Esophagus muscularis mucosa (tissue), 4 donors: ENCODE data around the gene C4orf50. TPM values are rescaled to one million over a fixed set of nuclear protein-coding genes. Genes with fewer than 3 reads are reported as not detected.

Source experiments
- DNase-seq: peaks from one replicate; pipeline ENCODE4 v3.0.0-alpha.2; 2017; ENCODE audit errors: extremely low spot score
- H3K27ac ChIP-seq, 4 donors: fragments of 200-600 bp; sonication (generic); replicated peaks in 1 of 4; 1 replicate in 3 of 4; 2 replicates in 1 of 4; pipeline ENCODE4 v1.5.1; 2016 to 2019; ENCODE audit warnings: mild to moderate bottlenecking in 1 of 4
- H3K27me3 ChIP-seq, 4 donors: fragments of 200-600 bp; sonication (generic); one replicate each; pipeline versions ENCODE4 v1.5.1 to v1.6.0; 2016 to 2019
- H3K36me3 ChIP-seq, 4 donors: fragments of 200-600 bp; sonication (generic); one replicate each; pipeline ENCODE4 v1.5.1; 2016 to 2019
- H3K4me1 ChIP-seq, 4 donors: fragments of 200-600 bp; sonication (generic); one replicate each; pipeline ENCODE4 v1.5.1; 2016 to 2019
- H3K4me3 ChIP-seq, 4 donors: fragments of 200-600 bp; sonication (generic); 1 replicate in 2 of 4; 2 replicates in 2 of 4; pipeline ENCODE4 v1.5.1; 2016 to 2019; ENCODE audit warnings: mild to moderate bottlenecking in 4 of 4, moderate library complexity in 1 of 4
- H3K9me3 ChIP-seq, 4 donors: fragments of 200-600 bp; sonication (generic); 1 replicate in 3 of 4; 2 replicates in 1 of 4; pipeline ENCODE4 v1.5.1; 2016 to 2019
- CTCF ChIP-seq, 3 experiments: fragments of 200-600 bp in 2 of 3; fragments of 450-650 bp in 1 of 3; sonication (generic) in 2 of 3; IDR thresholded peaks; one replicate each; pipeline ENCODE4 v1.5.1; 2017 to 2019; ENCODE audit warnings: antibody characterized with exemption in 3 of 3, mild to moderate bottlenecking in 2 of 3, moderate library complexity in 1 of 3
- EP300 ChIP-seq: sonication (generic); formaldehyde crosslinking; IDR thresholded peaks from one replicate; pipeline ENCODE4 v1.6.1; 2017; ENCODE audit warnings: antibody characterized with exemption
- POLR2A ChIP-seq: fragments of 450-650 bp; IDR thresholded peaks from one replicate; pipeline ENCODE4 v1.6.1; 2017; ENCODE audit warnings: antibody characterized with exemption, moderate library complexity, mild to moderate bottlenecking, low read depth
- POLR2AphosphoS5 ChIP-seq, 2 donors: sonication (generic); formaldehyde crosslinking; IDR thresholded peaks; one replicate each; pipeline ENCODE4 v1.6.1; 2017; ENCODE audit warnings: antibody characterized with exemption in 2 of 2
- WGBS: methylation state at CpG from one replicate; pipeline ENCODE4 v1.1.5; 2018; 5-methylcytosine and 5-hydroxymethylcytosine counted together
- intact Hi-C: fragments of 100-400 bp; cut with DNase I; formaldehyde crosslinking; loops from one replicate; pipeline ENCODE4 v1.15.1; 2023
- total RNA-seq, 4 donors: library from RNA; depleted of rRNA; stranded (reverse); fragments of >200 nt; gene quantifications; one replicate each; pipeline versions ENCODE4 v1.1.0 to v1.2.1, GENCODE V29; 2016

Gene C4orf50
- total RNA-seq, 4 donors from 2014 or later: 0.11 to 0.42 (median 0.26) TPM

- Histone ChIP-seq H3K27ac (no peak overlapping the region), H3K9me3 (peaks cover 0 to 9% (median 4%) of the 10 kb centered on the region in 4 donors), H3K36me3 (no peaks in the 10 kb centered on the region), H3K4me1 (peaks cover 0 to 3% (median 0%) of the 10 kb centered on the region in 4 donors), H3K27me3 (peaks cover 0 to 54% (median 0%) of the 10 kb centered on the region in 4 donors), H3K4me3 (no peak overlapping the region)
- no peak for DNase-seq
- TF ChIP-seq EP300 (no peak), POLR2AphosphoS5 (IDR thresholded peaks at IDR 0.05) (no peak), CTCF (IDR thresholded peaks at IDR 0.05) (no peak), POLR2A (no peak)
- intact Hi-C loops: no loop called here
- WGBS: 47% methylated on average over 3 of the region's 3 CpGs
Observed at GRCh38 chr4:5980436-5981155, 37.6 kb downstream of the C4orf50 start.

GRCh38 chr4:5979981-5980380 lies 38.2 kb downstream of the C4orf50 start:
- peaks cover 0 to 60% (median 0%) of the 10 kb centered on the region in 4 donors for H3K27me3 ChIP-seq
- H3K36me3 ChIP-seq: no peaks in the 10 kb centered on the region
- H3K4me1 ChIP-seq: peaks cover 0 to 3% (median 0%) of the 10 kb centered on the region in 4 donors
- peak in 1 of 3 experiments; percentile 27 for TF ChIP-seq CTCF (IDR thresholded peaks at IDR 0.05)
- TF ChIP-seq POLR2AphosphoS5 (IDR thresholded peaks at IDR 0.05): no peak
- no peak for TF ChIP-seq POLR2A
- DNase-seq: no peak
- WGBS: 14% methylated on average over 11 of the region's 11 CpGs
- intact Hi-C loops: loop anchor here (10.0 kb wide), 1 partner anchor 155 kb away; no protein-coding TSS in a partner anchor
- no peak overlapping the region for H3K4me3 ChIP-seq
- peaks cover 0 to 9% (median 4%) of the 10 kb centered on the region in 4 donors for H3K9me3 ChIP-seq
- no peak overlapping the region for H3K27ac ChIP-seq

GRCh38 chr4:5976921-5977320 lies 41.3 kb downstream of the C4orf50 start:
- DNase-seq: no peak
- Histone ChIP-seq H3K4me3 (no peak overlapping the region), H3K36me3 (no peaks in the 10 kb centered on the region), H3K27ac (no peak overlapping the region), H3K4me1 (peaks cover 0 to 3% (median 0%) of the 10 kb centered on the region in 4 donors), H3K9me3 (no peaks in the 10 kb centered on the region), H3K27me3 (peaks cover 0 to 70% (median 0%) of the 10 kb centered on the region in 4 donors)
- intact Hi-C loops: loop anchor here (10.0 kb wide), 1 partner anchor 152 kb away; no protein-coding TSS in a partner anchor
- TF ChIP-seq CTCF (IDR thresholded peaks at IDR 0.05) (no peak), POLR2A (no peak), EP300 (no peak), POLR2AphosphoS5 (IDR thresholded peaks at IDR 0.05) (no peak)
- WGBS: 70% methylated on average over 9 of the region's 9 CpGs

- TF ChIP-seq POLR2AphosphoS5 (IDR thresholded peaks at IDR 0.05) (no peak), CTCF (IDR thresholded peaks at IDR 0.05) (no peak), POLR2A (no peak), EP300 (no peak)
- peaks cover 0 to 65% (median 0%) of the 10 kb centered on the region in 4 donors for H3K27me3 ChIP-seq
- H3K4me1 ChIP-seq: peaks cover 0 to 3% (median 0%) of the 10 kb centered on the region in 4 donors
- H3K36me3 ChIP-seq: no peaks in the 10 kb centered on the region
- no peak overlapping the region for H3K27ac ChIP-seq
- intact Hi-C loops: loop anchor here (10.0 kb wide), 1 partner anchor 152 kb away; no protein-coding TSS in a partner anchor
- no peak overlapping the region for H3K4me3 ChIP-seq
- 86% methylated on average over 6 of the region's 6 CpGs for WGBS
- no peaks in the 10 kb centered on the region for H3K9me3 ChIP-seq
- no peak for DNase-seq
Observed at GRCh38 chr4:5976431-5976830, 41.8 kb downstream of the C4orf50 start.
